ENCODE results near the gene CXXC5. TPM values are rescaled to one million over a fixed set of nuclear protein-coding genes. Genes with fewer than 3 reads are reported as not detected.

Gene CXXC5
- total and polyA plus RNA-seq, 12 donors: 28.7 to 51.6 (median 36.0) TPM

DNA sequence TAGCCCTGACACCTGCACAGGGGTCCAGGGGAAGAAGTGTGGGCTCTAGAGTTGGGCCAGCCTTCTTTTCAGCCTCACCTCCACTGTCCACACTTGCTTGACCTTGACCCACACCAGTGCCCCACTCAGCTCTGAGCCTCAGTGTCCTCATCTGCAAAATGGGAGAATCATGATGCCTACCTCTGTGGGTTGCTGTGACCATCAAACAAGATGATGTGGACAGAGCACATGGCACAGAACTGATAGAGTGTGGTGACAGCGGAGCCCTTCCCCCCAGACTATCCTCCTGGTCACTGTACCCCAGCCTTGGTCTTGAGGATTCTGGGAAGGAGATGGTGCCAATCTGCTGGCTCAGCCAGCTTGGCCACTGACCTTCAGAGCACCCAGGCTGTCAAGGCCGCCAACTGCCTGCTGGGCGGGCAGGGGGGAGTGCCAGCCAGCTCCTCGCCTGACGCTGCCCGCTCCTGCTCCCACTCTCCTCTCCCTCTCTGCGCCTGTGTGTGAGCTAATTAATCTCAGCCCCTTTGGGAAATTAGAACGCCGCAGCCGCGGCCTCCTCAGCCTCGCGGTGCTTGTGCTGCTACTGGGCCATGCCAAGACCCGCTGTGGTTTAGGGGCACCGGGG, 16.7 kb downstream of the CXXC5 start:
- 53 to 67% methylated on average over 15 of the region's 15 CpGs for WGBS, 2 donors
- ATAC-seq (peak in 6 of 8 donors; percentile 11 to 42 (median 22)), DNase-seq (peak in 1 of 2 donors; percentile 61)
- TF ChIP-seq, protein P1, sequence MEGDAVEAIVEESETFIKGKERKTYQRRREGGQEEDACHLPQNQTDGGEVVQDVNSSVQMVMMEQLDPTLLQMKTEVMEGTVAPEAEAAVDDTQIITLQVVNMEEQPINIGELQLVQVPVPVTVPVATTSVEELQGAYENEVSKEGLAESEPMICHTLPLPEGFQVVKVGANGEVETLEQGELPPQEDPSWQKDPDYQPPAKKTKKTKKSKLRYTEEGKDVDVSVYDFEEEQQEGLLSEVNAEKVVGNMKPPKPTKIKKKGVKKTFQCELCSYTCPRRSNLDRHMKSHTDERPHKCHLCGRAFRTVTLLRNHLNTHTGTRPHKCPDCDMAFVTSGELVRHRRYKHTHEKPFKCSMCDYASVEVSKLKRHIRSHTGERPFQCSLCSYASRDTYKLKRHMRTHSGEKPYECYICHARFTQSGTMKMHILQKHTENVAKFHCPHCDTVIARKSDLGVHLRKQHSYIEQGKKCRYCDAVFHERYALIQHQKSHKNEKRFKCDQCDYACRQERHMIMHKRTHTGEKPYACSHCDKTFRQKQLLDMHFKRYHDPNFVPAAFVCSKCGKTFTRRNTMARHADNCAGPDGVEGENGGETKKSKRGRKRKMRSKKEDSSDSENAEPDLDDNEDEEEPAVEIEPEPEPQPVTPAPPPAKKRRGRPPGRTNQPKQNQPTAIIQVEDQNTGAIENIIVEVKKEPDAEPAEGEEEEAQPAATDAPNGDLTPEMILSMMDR (IDR thresholded peaks at IDR 0.05): no peak
- H3K27me3 ChIP-seq: no peaks in the 10 kb centered on the region
- no peaks in the 10 kb centered on the region for H3K36me3 ChIP-seq
- peaks cover 42 to 99% (median 83%) of the 10 kb centered on the region in 9 donors for H3K4me1 ChIP-seq
- peak overlapping the region; percentile 32 to 98 (median 93) for H3K27ac ChIP-seq
- H3K4me3 ChIP-seq: peak overlapping the region in 1 of 10 donors; percentile 13
- no peaks in the 10 kb centered on the region for H3K9me3 ChIP-seq
- intact Hi-C loops (cut with DNase I): no loop called here

DNA sequence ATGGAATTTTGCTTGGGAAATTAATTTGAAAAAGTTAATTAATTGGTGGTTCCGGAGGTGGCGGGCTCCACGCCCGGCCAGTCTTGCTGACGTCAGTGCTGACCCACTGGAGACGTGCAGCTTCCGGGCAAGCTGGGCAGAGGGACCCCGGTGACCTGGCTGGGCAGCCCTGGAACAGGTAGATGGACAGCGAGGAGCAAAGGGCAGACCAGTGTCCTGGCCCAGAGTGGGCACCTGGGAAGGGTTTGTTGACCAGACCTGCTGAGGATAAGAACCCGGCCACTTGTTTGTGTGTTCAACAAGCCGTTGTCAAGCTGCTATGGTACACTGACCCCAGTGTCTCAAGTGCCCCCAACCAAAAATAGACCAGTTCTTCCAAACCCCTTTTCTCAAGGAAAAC, 17.5 kb downstream of the CXXC5 start:
- peak overlapping the region; percentile 32 to 98 (median 93) for H3K27ac ChIP-seq
- peaks cover 40 to 99% (median 83%) of the 10 kb centered on the region in 9 donors for H3K4me1 ChIP-seq
- H3K36me3 ChIP-seq: no peaks in the 10 kb centered on the region
- no peaks in the 10 kb centered on the region for H3K9me3 ChIP-seq
- DNase-seq (no peak), ATAC-seq (no peak)
- TF ChIP-seq, protein P1 (IDR thresholded peaks at IDR 0.05): no peak
- peak overlapping the region in 1 of 10 donors; percentile 13 for H3K4me3 ChIP-seq
- no peaks in the 10 kb centered on the region for H3K27me3 ChIP-seq
- 77 to 80% methylated on average over 11 of the region's 11 CpGs for WGBS, 2 donors
- intact Hi-C loops (cut with DNase I): no loop called here

DNA sequence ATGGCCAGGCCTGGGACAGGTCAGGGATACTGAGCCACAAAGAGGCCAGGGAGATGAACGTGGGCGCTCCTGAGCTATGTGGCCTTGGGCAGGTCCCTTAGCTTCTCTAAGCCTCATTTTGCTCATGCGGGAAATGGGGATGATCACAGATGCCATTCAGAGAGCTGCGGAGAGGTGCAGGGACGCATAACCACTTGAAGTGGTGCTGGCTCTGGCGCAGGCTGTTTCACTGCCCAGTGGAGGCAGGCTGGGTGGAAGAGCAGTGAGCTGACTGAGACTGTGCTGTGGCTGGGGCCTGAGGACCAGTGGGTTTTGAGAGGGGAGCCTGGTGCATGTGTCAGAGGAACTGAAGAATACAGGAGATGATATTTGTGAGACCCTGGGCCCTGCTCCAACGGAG, 18.4 kb downstream of the CXXC5 start:
- peaks cover 41 to 99% (median 83%) of the 10 kb centered on the region in 9 donors for H3K4me1 ChIP-seq
- H3K27ac ChIP-seq: peak overlapping the region in 9 of 10 donors; percentile 80 to 98 (median 94)
- no peaks in the 10 kb centered on the region for H3K36me3 ChIP-seq
- H3K4me3 ChIP-seq: no peak overlapping the region
- intact Hi-C loops (cut with DNase I): no loop called here
- DNase-seq (no peak), ATAC-seq (no peak)
- WGBS, 2 donors: 74 to 75% methylated on average over 7 of the region's 7 CpGs
- TF ChIP-seq, protein P1 (IDR thresholded peaks at IDR 0.05): no peak
- no peaks in the 10 kb centered on the region for H3K27me3 ChIP-seq
- no peaks in the 10 kb centered on the region for H3K9me3 ChIP-seq

DNA sequence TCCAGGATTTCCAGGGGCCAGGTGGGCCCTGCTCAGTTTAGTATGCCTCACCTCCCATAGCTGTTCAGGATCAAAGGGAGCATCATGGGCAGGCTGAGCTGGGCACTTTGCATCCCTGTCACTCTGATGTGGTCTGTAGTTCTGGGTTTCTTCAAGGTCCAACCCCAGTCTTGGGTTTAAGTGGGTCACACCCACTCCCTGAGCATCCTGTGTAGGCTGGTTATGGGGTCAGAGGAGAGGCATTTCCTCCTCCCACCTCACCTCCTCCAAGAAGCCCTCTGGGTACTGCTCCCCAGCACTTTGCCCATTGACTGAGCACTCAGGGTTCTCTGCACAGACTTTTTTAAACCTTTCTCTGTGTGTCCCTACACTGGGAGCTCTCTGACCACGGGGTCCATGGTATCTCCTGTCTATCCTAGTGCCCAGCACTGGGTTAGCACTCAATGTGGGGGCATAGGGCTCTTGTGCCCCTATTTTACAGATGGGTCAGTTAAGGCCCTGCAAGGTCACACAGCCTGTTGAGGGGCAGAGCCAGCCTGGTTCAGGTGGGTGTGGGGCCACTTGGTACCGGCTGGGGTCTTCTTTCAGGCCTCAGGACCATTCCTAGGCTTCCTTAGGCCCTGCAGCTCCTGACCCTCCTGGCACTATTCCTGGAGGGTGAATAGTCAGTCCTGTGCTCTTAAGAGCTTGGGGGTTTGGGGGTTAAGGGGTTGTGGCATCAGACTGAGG, 19.0 kb downstream of the CXXC5 start:
- Histone ChIP-seq H3K27ac (peak overlapping the region; percentile 88 to 98 (median 94)), H3K27me3 (no peaks in the 10 kb centered on the region), H3K4me1 (peaks cover 45 to 99% (median 84%) of the 10 kb centered on the region in 9 donors), H3K36me3 (no peaks in the 10 kb centered on the region), H3K9me3 (no peaks in the 10 kb centered on the region), H3K4me3 (peak overlapping the region in 7 of 10 donors; percentile 56 to 66 (median 59))
- no peak for ATAC-seq
- TF ChIP-seq, protein P1 (IDR thresholded peaks at IDR 0.05): no peak
- no peak for DNase-seq
- intact Hi-C loops (cut with DNase I): no loop called here
- 83 to 88% methylated on average over 2 of the region's 2 CpGs for WGBS, 2 donors

Measured in heart right ventricle (tissue), 16 donors.